Measurements from ENCODE around the gene SCAPER.

GRCh38 chr15:76931397-76932134 is 26.4 kb upstream of the SCAPER start, which contains the start of gene RCN2:
- TF ChIP-seq NR3C1 (IDR thresholded peaks at IDR 0.05), result no peak
- no peak for TF ChIP-seq CTCF (IDR thresholded peaks at IDR 0.05)
- peak; percentile 96 for TF ChIP-seq POLR2A (IDR thresholded peaks at IDR 0.05; ENCODE audit: low read length)

Measured in A549 (cell line).